NCI-H1092 treated with DMSO at 0.1 percent for 48 hours (cell line): ENCODE results near the gene CCDC88C.
A peak's percentile ranks its signal among the peaks of the same experiment; 100 is the strongest.
"Not testable (repeated sequence)": the region's sequence is repeated elsewhere in the genome, so short reads cannot be mapped to it uniquely, and the experiment has no call there.

Source experiments
- DNase-seq: peaks from one replicate; lab custom pipeline; 2025; lab: John Stamatoyannopoulos, UW

The CCDC88C gene, protein sequence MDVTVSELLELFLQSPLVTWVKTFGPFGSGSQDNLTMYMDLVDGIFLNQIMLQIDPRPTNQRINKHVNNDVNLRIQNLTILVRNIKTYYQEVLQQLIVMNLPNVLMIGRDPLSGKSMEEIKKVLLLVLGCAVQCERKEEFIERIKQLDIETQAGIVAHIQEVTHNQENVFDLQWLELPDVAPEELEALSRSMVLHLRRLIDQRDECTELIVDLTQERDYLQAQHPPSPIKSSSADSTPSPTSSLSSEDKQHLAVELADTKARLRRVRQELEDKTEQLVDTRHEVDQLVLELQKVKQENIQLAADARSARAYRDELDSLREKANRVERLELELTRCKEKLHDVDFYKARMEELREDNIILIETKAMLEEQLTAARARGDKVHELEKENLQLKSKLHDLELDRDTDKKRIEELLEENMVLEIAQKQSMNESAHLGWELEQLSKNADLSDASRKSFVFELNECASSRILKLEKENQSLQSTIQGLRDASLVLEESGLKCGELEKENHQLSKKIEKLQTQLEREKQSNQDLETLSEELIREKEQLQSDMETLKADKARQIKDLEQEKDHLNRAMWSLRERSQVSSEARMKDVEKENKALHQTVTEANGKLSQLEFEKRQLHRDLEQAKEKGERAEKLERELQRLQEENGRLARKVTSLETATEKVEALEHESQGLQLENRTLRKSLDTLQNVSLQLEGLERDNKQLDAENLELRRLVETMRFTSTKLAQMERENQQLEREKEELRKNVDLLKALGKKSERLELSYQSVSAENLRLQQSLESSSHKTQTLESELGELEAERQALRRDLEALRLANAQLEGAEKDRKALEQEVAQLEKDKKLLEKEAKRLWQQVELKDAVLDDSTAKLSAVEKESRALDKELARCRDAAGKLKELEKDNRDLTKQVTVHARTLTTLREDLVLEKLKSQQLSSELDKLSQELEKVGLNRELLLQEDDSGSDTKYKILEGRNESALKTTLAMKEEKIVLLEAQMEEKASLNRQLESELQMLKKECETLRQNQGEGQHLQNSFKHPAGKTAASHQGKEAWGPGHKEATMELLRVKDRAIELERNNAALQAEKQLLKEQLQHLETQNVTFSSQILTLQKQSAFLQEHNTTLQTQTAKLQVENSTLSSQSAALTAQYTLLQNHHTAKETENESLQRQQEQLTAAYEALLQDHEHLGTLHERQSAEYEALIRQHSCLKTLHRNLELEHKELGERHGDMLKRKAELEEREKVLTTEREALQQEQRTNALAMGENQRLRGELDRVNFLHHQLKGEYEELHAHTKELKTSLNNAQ (N-terminal part only)

GRCh38 chr14:91417120-91417982 is at the start of gene CCDC88C:
CCDC88C (minus strand) TSS chr14:91417820; CDS start chr14:91417690, 130 bp downstream.
- DNase-seq, result peak; percentile 61

DNA sequence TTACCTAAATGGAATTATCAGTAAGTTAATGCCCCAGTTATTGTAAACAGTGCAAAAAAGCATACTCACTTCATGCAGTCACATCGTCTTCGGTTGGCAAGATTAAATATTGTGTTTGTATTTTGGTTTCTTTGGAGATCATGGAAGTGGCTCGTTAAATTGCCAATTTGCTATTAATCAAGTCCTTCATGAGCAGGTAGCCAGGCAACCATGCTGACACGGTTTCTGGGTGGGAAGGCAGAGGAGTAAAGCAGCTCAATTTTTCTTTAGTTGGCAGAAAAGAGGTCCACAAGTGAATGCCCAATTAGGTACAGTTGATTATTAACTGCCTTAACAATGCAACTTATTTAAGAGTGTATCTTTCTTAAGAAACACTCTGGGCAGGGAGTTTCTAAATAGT is 48.6 kb upstream of the CCDC88C start:
- DNase-seq, result peak; percentile 15

- DNase-seq, result no peak
These were observed 47.1 kb upstream of the CCDC88C start for GRCh38 chr14:91464615-91465205.

GRCh38 chr14:91458612-91459011 is 41.0 kb upstream of the CCDC88C start:
- no peak for DNase-seq

GRCh38 chr14:91456283-91456682 is 38.7 kb upstream of the CCDC88C start:
- DNase-seq, result no peak

GRCh38 chr14:91454580-91454979 is 37.0 kb upstream of the CCDC88C start:
- no peak for DNase-seq

GRCh38 chr14:91454155-91454554 is 36.5 kb upstream of the CCDC88C start:
- DNase-seq, result no peak

GRCh38 chr14:91453744-91454143 is 36.1 kb upstream of the CCDC88C start:
- DNase-seq, result no peak

DNA sequence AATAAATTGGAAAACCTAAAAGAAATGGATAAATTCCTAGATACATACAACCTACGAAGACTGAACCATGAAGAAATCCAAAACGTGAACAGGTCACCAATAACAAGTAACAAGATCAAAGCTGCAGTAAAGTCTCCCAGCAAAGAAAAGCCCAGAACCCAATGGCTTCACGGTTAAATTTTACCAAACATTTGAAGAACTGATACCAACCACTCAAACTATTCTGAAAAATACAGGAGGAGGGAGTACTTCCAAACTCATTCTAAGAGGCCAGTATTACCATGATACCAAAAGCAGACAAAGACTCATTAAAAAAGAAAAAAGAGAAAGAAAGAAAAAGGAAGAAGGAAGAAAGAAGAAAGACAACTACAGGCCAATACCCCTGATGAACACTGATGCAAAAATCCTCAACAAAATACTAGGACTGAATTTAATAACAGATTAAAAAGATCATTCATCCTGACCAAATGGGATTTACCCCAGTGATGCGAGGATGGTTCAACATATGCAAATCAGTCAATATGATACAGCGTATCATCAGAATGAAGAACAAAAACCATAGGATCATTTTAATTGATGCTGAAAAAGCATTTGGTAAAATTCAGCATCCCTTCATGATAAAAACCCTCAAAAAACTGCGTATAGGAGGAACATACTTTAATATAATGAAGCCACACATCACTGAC is 26.9 kb upstream of the CCDC88C start:
- DNase-seq, result no peak

GRCh38 chr14:91439345-91439744 is 21.7 kb upstream of the CCDC88C start:
- no peak for DNase-seq

DNA sequence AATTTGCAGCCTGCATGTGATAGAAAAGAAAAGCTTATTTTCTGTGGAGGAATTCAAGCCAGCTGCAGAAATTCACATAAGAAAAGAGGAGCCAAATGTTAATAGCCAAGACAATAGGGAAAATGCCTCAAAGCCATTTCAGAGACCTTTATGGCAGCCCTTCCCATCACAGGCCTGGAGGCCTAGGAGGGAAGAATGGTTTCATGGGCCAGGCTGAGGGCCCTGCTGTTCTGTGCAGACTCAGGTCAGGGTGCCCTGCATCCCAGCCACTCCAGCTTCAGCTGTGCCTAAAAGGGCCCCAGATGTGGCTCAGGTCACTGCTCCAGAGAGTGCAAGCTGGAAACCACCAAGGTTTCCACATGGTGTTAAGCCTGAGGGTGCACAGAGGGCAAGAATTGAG is 21.2 kb upstream of the CCDC88C start:
- DNase-seq, result no peak

DNA sequence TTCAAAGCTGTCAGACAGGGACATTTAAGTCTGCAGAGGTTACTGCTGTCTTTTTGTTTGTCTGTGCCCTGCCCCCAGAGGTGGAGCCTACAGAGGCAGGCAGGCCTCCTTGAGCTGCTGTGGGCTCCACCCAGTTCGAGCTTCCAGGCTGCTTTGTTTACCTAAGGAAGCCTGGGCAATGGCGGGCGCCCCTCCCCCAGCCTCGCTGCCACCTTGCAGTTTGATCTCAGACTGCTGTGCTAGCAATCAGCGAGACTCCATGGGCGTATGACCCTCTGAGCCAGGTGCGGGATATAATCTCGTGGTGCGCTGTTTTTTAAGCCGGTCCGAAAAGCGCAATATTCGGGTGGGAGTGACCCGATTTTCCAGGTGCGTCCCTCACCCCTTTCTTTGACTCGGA is 18.6 kb upstream of the CCDC88C start:
- DNase-seq, result not testable (repeated sequence)

DNA sequence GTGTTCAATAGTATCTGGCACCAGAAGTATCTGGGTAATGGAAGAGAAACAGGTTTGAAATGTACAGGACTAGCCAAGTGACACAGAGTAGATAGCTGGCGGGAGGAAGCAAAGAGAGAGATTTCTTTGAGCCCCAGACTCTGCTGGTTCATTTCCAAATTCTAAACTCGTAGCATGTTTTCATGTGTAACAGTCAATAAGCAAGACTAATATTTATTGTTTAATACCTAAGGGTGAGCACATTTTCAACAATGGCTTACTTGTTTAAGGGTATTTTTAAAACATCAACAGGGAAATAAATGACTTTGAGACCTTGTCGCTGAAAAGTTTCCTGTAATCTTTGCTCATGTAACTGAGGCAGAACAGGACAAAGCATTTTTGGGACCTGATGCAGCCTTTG is 11.8 kb upstream of the CCDC88C start:
- DNase-seq, result no peak

- not testable (repeated sequence) for DNase-seq
These were observed 11.3 kb upstream of the CCDC88C start for GRCh38 chr14:91428931-91429330.

- DNase-seq, result not testable (repeated sequence)
These were observed 7.9 kb upstream of the CCDC88C start for GRCh38 chr14:91425531-91425944.

DNA sequence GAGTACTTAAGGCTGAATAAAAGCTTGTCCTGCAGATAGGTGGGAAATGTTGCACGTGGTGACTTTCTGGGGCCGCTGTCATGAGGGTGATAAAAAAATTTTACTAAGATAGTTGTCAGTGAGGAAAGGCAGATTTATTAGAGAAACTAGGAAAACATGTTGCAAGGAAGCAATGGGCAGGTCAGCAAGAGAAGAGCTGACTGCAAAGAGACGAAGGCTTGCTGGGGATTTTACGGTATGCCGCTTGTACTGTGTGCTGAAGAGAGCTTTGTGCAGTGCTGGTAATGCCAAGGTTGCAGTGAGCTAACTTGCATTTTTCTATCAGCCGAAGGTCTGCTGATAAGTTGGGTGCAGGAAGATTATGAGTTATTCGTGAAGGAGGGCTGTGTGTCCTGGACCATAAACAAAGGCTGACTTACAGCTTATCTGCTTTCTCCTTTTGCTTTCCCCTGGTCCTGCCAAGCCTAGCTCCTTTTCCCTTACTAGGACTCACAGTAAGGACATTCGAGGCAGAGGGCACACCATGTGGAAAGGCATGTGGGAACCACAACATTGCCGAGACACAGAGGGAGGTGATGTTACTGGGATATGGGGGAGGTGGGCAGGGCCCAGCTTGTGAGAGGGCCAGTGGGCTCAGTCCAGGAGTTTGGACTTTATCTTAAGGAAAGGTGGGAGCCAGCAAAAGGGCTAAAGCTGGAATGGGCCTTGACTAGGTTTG is 7.4 kb upstream of the CCDC88C start:
- DNase-seq, result no peak

DNA sequence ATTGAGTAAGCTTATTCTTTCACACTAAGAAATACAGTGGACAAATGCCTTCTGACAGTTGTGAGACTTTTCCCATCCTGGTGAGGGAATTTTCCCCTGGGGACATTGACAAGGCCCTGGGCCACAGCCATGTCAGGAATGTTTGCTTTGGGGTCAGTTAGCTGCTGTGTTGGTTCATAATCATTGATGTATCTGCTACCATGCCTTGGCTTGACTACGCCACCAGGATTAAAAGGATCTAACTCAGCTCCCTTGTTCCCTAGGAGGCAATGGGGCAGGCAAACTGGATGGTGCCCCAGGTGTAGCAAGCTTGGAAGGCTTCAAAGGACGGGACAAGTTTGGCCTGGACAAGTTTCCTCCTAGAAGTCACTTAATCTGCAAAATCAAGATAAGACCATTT is 3.1 kb upstream of the CCDC88C start:
- DNase-seq, result no peak

GRCh38 chr14:91419451-91419850 is 1.8 kb upstream of the CCDC88C start:
- DNase-seq, result no peak

GRCh38 chr14:91419044-91419397 is 1.4 kb upstream of the CCDC88C start:
- no peak for DNase-seq
